SJSA1 (cell line): Measurements from ENCODE around the gene NPW. TPM values are rescaled to one million over a fixed set of nuclear protein-coding genes. Genes with fewer than 3 reads are reported as not detected.

Source experiments
- DNase-seq, 2 experiments: peaks; one replicate each; pipeline ENCODE4 v3.0.0-alpha.2; 2015 to 2020; ENCODE audit warnings: low spot score in 2 of 2, low read depth in 1 of 2
- H3K27ac ChIP-seq: fragments of 250-450 bp; sonication (Bioruptor Pico); 2 replicates; pipeline ENCODE4 v1.5.1; 2020; ENCODE audit warnings: mild to moderate bottlenecking, moderate library complexity
- H3K27me3 ChIP-seq: fragments of 250-450 bp; sonication (Bioruptor Pico); replicated peaks from 2 replicates; pipeline ENCODE4 v1.5.1; 2020; ENCODE audit warnings: mild to moderate bottlenecking, moderate library complexity
- H3K36me3 ChIP-seq: fragments of 250-450 bp; sonication (Bioruptor Pico); 2 replicates; pipeline ENCODE4 v1.5.1; 2020; ENCODE audit warnings: mild to moderate bottlenecking
- H3K4me1 ChIP-seq: fragments of 250-450 bp; sonication (Bioruptor Pico); replicated peaks from 2 replicates; pipeline ENCODE4 v1.6.1; 2021; ENCODE audit warnings: mild to moderate bottlenecking
- H3K4me3 ChIP-seq: fragments of 250-450 bp; sonication (Bioruptor Pico); 2 replicates; pipeline ENCODE4 v1.5.1; 2020; ENCODE audit warnings: mild to moderate bottlenecking
- H3K9me3 ChIP-seq: fragments of 250-450 bp; sonication (Bioruptor Pico); replicated peaks from 2 replicates; pipeline ENCODE4 v1.5.1; 2020; ENCODE audit warnings: mild to moderate bottlenecking
- total RNA-seq: library from RNA; depleted of rRNA; stranded (reverse); fragments of >200 nt; shearing (Covaris generic); gene quantifications from 2 replicates; pipeline ENCODE4 v1.2.3, GENCODE V29; 2014; rRNA removed

NPW gene
- total RNA-seq, result not detected in 2 replicates

GRCh38 chr16:2019518-2019920 is at the start of gene NPW:
NPW (plus strand) TSS chr16:2019785.
- DNase-seq, result no peak
- Histone ChIP-seq H3K36me3 (no peaks in the 10 kb centered on the region), H3K9me3 (no peaks in the 10 kb centered on the region), H3K27me3 (peaks cover 24% of the 10 kb centered on the region), H3K4me3 (no peak within 1 kb of the TSS), H3K4me1 (peaks cover 31% of the 10 kb centered on the region), H3K27ac (no peak within 1 kb of the TSS)

- Histone ChIP-seq H3K4me1 (peaks cover 16% of the 10 kb centered on the region), H3K36me3 (peaks cover 39% of the 10 kb centered on the region), H3K4me3 (peak within 1 kb of the TSS; percentile 84), H3K9me3 (no peaks in the 10 kb centered on the region), H3K27me3 (no peaks in the 10 kb centered on the region), H3K27ac (peak within 1 kb of the TSS; percentile 80)
- DNase-seq, result peak; percentile 96 to 97
These were observed 47.6 kb upstream of the NPW start, which contains the start of gene TBL3 for GRCh38 chr16:1971796-1972489. TBL3 (plus strand) TSS chr16:1972053; CDS start chr16:1972165, 112 bp downstream.

DNA sequence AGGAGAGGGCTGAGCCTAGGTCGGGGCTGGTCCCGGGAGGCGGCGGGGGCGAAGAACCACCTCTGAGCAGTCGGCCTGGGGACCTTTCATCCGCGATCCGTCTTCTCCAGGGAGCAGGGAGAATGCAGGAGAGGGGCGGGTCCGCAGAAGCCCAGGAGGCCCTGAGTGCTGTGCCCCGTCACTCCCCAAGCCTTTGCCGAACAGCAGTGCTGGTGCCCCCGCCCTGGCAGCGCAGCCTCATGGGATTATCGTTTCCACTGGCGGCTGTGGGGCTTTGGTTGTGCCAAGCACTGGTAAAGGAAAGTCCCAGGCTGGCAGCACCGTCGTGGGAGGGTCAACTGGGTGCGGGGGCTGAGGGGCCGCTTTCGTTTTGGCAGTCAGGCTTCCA is 47.1 kb upstream of the NPW start:
- Histone ChIP-seq H3K27ac (no peak overlapping the region), H3K36me3 (peaks cover 40% of the 10 kb centered on the region), H3K27me3 (no peaks in the 10 kb centered on the region), H3K9me3 (no peaks in the 10 kb centered on the region), H3K4me3 (peak overlapping the region; percentile 84), H3K4me1 (peaks cover 16% of the 10 kb centered on the region)
- DNase-seq, result no peak

DNA sequence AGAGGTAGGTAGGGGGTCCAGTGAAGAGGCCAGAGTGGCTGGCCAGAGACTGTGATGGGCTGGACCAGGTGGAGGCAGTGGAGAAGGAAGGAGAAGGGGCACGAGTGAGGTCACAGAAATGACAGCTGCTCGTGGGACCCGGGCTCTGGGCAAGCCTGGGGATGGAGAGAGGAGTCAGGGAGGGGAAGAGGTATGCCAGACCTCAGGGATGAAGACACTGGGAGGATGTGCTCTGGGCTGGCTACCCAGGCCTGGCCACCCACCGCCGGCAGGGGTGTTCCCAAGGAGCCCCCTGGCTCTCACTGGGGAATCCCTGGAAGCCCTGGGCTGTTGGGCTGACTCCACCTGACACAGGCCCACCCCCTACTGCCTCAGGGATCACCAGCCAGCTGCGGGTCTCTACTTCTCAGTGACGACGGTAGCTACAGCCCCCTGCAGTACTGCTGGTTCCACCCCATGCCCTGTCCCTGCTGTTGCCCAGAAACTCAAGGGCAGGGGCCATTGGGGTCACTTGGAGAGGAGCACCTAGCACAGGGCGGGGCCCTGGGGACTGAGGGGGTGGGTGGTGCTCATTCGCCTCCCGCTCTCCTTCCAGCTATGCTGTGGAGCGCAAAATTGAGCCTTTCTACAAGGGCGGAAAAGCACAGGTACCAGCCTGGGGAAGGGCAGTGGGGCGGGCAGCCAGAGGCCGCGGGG is 46.0 kb upstream of the NPW start:
- Histone ChIP-seq H3K4me3 (no peak overlapping the region), H3K4me1 (peaks cover 16% of the 10 kb centered on the region), H3K36me3 (peaks cover 51% of the 10 kb centered on the region), H3K9me3 (no peaks in the 10 kb centered on the region), H3K27ac (no peak overlapping the region), H3K27me3 (no peaks in the 10 kb centered on the region)
- DNase-seq, result no peak

DNA sequence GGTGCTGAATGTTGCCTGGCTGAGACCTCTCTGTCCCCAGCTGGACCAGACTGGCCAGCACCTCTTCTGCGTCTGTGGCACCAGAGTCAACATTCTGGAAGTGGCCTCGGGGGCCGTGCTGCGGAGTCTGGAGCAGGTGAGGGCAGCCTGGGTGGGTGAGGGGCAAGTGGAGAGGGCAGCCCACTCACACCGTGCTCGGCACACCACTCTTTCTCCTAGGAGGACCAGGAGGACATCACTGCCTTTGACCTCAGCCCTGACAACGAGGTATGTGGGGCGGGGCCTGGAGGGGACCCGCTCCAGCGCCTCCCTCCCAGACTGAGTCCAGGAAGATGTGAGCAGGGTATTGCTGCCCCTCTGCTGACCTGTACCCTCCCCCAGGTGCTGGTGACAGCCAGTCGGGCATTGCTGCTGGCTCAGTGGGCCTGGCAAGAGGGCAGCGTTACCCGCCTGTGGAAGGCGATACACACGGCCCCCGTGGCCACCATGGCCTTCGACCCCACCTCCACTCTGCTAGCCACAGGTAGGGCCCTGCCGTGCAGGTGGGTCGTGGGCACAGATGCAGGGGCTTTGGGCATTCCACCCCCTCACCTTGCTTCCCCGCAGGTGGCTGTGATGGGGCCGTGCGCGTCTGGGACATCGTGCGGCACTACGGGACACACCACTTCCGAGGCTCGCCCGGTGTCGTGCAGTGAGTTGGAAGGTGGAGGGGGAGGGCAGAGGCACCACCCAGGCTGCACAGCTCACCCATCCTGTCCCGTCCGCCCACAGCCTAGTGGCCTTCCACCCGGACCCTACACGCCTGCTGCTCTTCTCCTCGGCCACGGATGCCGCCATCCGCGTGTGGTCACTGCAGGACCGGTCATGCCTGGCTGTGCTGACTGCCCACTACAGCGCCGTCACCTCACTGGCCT is 45.2 kb upstream of the NPW start:
- Histone ChIP-seq H3K9me3 (no peaks in the 10 kb centered on the region), H3K4me1 (peaks cover 16% of the 10 kb centered on the region), H3K36me3 (peaks cover 59% of the 10 kb centered on the region), H3K27me3 (no peaks in the 10 kb centered on the region), H3K4me3 (no peak overlapping the region), H3K27ac (no peak overlapping the region)
- no peak for DNase-seq

DNA sequence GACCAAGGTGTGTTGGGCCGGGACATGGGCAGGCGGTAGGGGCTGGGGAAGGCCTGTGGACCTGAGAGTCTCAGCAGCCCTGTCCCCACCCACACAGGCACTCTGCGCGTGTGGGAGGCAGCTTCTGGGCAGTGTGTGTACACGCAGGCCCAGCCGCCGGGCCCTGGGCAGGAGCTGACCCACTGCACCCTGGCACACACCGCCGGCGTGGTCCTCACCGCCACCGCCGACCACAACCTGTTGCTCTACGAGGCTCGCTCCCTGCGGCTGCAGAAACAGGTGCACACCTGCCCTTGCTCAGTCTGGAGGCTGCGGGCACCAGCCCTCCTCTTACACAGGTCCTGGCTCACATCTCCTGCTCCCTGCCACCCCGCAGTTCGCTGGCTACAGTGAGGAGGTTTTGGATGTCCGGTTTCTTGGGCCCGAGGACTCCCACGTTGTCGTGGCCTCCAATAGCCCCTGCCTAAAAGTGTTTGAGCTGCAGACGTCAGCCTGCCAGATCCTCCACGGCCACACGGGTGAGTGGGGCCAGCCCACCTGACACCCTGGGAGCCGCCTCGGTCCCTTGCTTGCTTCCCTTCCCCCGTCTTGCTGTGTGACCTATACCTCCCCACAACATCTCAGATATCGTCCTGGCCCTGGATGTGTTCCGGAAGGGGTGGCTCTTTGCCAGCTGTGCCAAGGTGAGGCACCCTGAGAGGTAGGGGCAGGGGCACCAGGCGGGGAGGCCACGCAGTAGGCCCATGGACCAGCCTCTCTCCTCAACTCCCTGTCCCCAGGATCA is 44.0 kb upstream of the NPW start:
- Histone ChIP-seq H3K4me3 (no peak overlapping the region), H3K27me3 (peaks cover 8% of the 10 kb centered on the region), H3K9me3 (no peaks in the 10 kb centered on the region), H3K36me3 (peaks cover 61% of the 10 kb centered on the region), H3K27ac (no peak overlapping the region), H3K4me1 (peaks cover 16% of the 10 kb centered on the region)
- DNase-seq, result no peak

DNA sequence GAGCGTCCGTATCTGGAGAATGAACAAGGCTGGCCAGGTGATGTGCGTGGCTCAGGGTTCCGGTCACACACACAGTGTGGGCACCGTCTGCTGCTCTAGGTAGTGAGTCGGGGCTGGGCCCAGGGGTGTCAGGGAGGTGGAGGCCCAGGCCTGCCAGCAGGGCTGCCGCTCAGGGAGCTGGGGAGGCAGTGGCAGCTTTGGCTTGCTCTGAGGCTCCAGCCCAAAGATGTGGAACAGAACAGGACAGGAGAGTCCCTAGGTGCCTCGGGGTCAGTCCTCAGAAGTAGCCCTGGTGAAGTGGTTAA is 43.4 kb upstream of the NPW start:
- Histone ChIP-seq H3K4me3 (no peak overlapping the region), H3K4me1 (peaks cover 12% of the 10 kb centered on the region), H3K27ac (no peak overlapping the region), H3K27me3 (peaks cover 13% of the 10 kb centered on the region), H3K9me3 (no peaks in the 10 kb centered on the region), H3K36me3 (peaks cover 61% of the 10 kb centered on the region)
- DNase-seq, result no peak

GRCh38 chr16:1976951-1977874 is 42.4 kb upstream of the NPW start:
- Histone ChIP-seq H3K9me3 (no peaks in the 10 kb centered on the region), H3K4me3 (no peak overlapping the region), H3K27me3 (peaks cover 22% of the 10 kb centered on the region), H3K4me1 (peaks cover 7% of the 10 kb centered on the region), H3K27ac (no peak overlapping the region), H3K36me3 (peaks cover 57% of the 10 kb centered on the region)
- DNase-seq, result no peak

GRCh38 chr16:1977875-1978268 is 41.7 kb upstream of the NPW start:
- Histone ChIP-seq H3K4me3 (no peak overlapping the region), H3K27ac (no peak overlapping the region), H3K36me3 (peaks cover 54% of the 10 kb centered on the region), H3K9me3 (no peaks in the 10 kb centered on the region), H3K4me1 (peaks cover 3% of the 10 kb centered on the region), H3K27me3 (peaks cover 27% of the 10 kb centered on the region)
- no peak for DNase-seq

DNA sequence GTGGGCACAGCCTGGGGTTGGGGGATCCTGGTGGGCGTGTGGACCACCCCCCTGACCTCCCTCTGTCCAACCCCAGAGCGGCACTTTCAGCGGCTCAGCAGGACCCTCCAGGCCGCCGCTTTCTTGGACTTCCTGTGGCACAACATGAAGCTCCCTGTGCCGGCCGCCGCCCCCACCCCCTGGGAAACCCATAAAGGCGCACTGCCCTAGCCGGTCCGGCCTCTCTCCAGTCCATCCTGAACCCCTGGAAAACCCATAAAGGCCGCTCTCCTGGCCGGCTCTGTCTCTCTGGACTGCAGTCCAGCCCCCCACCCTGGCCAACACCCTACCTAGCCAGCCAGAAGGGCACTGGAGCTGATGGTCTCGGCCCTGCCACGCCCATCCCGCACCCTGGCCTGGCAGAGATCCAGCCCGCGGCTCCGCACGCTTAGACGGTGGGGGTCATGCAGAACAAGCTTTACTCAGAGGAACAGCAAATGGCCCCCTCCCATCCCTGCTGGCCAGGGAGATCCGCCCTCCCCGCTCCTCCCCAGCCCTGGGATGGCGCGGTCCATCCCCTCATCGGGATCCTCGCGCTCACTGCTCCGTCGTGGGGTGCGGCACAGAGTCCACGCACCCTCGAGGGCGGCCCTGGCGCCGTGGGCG is 41.0 kb upstream of the NPW start:
- Histone ChIP-seq H3K4me1 (peaks cover 8% of the 10 kb centered on the region), H3K9me3 (no peaks in the 10 kb centered on the region), H3K36me3 (peaks cover 54% of the 10 kb centered on the region), H3K27me3 (peaks cover 27% of the 10 kb centered on the region), H3K4me3 (no peak overlapping the region), H3K27ac (no peak overlapping the region)
- DNase-seq, result no peak

GRCh38 chr16:1979271-1980029 is 40.1 kb upstream of the NPW start:
- DNase-seq, result no peak
- Histone ChIP-seq H3K27me3 (peaks cover 27% of the 10 kb centered on the region), H3K4me3 (no peak overlapping the region), H3K9me3 (no peaks in the 10 kb centered on the region), H3K4me1 (peaks cover 9% of the 10 kb centered on the region), H3K36me3 (peaks cover 52% of the 10 kb centered on the region), H3K27ac (no peak overlapping the region)
